Endometrial microvascular endothelial cells (primary cell): Measurements from ENCODE around the gene KCNA10. TPM values are rescaled to one million over a fixed set of nuclear protein-coding genes. Genes with fewer than 3 reads are reported as not detected.

ENCODE experiments used
- in situ Hi-C: cut with HindIII; loops from 2 replicates; pipeline ENCODE4 v1.10.0; 2017; ENCODE audit warnings: low sequenced_read_pairs, low pct_unique_long_range_greater_than_20kb; ENCODE audit errors: inconsistent ontology term
- total RNA-seq: library from RNA; depleted of rRNA; stranded (reverse); fragments of >200 nt; gene quantifications from one replicate; pipeline ENCODE4 v1.2.3, GENCODE V29; 2015; ENCODE audit errors: inconsistent ontology term

The KCNA10 gene
- total RNA-seq, 1 donor from 2014 or later = not detected

- in situ Hi-C loops = no loop called here
Observed at GRCh38 chr1:110483308-110483685, 35.7 kb downstream of the KCNA10 start.

- in situ Hi-C loops = no loop called here
Observed at GRCh38 chr1:110482662-110483307, 36.2 kb downstream of the KCNA10 start.

GRCh38 chr1:110481968-110482623 is 36.9 kb downstream of the KCNA10 start:
- in situ Hi-C loops = no loop called here

DNA sequence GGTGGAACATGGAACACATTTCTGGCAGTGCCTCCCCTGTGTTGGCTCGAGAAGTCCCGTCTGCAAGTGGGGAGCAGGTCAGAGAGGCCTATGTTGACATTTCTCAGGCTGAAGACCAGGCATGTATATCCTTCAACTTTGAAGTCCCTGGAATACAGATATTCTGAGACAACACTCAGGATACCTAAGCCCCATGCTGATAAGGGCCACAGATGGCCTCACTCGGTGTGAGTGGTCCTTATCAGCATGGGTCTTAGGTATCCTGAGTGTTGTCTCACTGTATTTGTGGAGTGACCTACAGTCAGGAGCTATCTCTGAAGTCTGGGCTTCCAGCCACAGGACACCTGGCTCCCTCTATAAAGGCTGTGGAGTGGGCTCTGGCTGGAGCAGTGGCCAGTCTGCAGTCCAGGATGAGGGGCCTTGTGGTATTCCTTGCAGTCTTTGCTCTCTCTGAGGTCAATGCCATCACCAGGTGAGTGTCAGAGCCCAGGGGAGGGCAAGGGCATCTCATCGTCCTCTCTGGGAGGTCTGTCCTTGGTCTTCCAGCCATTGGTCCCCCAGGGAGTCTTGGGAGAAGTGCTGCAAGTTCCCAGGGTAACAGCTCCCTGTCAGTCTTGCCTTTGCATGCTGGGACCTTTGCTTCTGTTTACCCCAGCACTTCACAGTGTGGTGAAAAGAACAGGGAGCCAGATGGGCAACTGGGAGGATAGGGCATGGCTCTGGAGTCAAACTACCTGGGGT is 38.4 kb downstream of the KCNA10 start:
- in situ Hi-C loops = no loop called here

GRCh38 chr1:110478886-110479285 is 40.1 kb downstream of the KCNA10 start:
- in situ Hi-C loops = no loop called here

- in situ Hi-C loops = no loop called here
Observed at GRCh38 chr1:110477967-110478640, 40.9 kb downstream of the KCNA10 start.

DNA sequence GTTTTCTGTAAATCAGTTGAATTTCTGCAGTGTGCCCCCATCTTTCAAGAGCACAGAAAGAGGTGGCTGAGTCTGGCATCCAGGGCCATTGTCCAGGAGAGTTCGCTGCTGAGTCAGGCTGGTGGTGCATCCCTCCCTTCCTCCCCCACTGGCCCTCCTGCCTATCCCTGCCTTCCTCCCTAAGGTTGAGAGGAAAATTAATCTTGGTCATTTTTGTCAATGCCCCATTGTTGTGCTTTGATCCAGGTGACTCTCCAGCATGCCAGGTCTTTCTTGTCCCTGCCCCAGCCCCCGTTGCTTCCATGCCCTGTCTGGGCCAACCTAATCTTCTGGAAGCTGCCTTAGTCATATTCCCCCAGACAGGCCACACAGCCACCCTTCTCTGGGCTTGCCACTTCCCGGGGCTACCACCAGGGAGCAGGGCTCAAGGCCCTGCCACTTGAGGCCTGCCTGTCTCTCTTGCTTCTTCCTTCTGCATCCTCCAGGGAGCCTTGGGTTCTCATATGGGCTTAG is 41.5 kb downstream of the KCNA10 start:
- in situ Hi-C loops = no loop called here

GRCh38 chr1:110477041-110477440 is 41.9 kb downstream of the KCNA10 start:
- in situ Hi-C loops = no loop called here

- in situ Hi-C loops = no loop called here
Observed at GRCh38 chr1:110476028-110476765, 42.8 kb downstream of the KCNA10 start.

DNA sequence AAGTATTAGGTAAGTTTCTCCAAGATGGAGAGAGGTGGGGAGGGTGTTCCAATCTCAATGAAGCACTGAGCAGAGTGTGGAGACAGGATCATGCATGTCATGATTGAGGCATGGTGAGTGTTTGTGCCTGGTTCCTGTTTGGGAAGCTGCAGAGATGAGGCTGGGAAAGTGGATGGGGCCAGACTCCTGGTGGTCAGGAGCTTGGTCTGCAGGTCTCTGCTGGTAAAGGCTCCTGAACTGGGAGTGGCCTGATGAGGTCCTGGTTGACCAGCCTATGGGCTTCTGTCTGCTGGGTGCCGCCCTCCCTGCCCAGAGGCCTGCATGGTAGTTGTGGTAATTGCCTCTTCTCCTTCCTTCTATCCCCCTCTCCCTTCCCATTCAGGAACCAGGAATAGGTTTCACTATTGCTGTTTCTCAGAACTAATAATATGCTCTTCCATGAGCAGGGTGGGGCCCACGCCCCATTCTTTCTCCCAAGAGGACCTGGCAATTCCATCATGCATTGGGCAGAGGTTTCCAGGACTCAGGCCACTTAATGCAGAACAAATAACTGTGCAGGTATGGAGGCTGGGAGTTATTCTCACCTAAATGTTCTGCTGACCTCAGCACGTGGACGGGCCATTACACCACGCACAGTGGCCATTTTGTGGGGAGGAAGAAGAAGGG is 43.5 kb downstream of the KCNA10 start:
- in situ Hi-C loops = no loop called here

- in situ Hi-C loops = no loop called here
Observed at GRCh38 chr1:110474444-110474843, 44.5 kb downstream of the KCNA10 start.

DNA sequence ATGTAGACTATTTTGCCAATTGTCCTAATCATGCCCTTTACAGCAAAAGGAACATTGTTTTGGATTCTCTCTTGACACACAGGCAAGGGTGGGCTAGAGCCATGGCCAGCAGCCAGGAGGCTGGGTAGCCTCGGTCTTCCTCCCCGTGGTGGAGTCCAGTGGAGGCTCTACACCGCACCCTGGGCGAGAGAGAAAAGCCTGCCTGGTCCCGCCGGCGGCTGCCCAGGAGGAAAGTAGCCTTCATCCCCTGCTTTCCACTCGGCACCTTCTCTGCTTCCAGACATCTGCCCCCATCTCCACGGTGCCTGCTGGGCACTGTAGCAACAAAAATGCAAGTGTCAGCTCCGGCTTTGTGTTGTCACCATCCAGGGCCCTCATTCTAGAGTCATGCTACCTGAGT is 46.4 kb downstream of the KCNA10 start:
- in situ Hi-C loops = no loop called here

- in situ Hi-C loops = no loop called here
Observed at GRCh38 chr1:110471131-110471530, 47.8 kb downstream of the KCNA10 start.

Other genes starting within 250 kb of the KCNA10 start
- gene RBM15, start 179.8 kb downstream of the KCNA10 start, total RNA-seq = 28.7 TPM
- gene SLC16A4, start 128.1 kb downstream of the KCNA10 start, total RNA-seq = 11.2 TPM
- gene LAMTOR5, start 111.5 kb downstream of the KCNA10 start, total RNA-seq = 172 TPM
- gene PROK1, start 68.0 kb downstream of the KCNA10 start, total RNA-seq = not detected
- not detected for gene KCNA2, start 87.2 kb upstream of the KCNA10 start, total RNA-seq
- not detected for gene KCNA3, start 155.8 kb upstream of the KCNA10 start, total RNA-seq